GM21723 (cell line): Measurements from ENCODE around the gene MSRB3.

Source experiments
- ATAC-seq: cut with Tn5 transposase; IDR thresholded peaks from one replicate; pipeline ENCODE4 v1.9.1; 2021; ENCODE audit warnings: mild to moderate bottlenecking, moderate library complexity; ENCODE audit not compliant: unreplicated experiment

Gene MSRB3

GRCh38 chr12:65492998-65493912 lies 214.8 kb downstream of the MSRB3 start:
- ATAC-seq, result no peak

GRCh38 chr12:65493913-65494245 lies 215.4 kb downstream of the MSRB3 start:
- ATAC-seq, result no peak

- no peak for ATAC-seq
These were observed 216.1 kb downstream of the MSRB3 start for GRCh38 chr12:65494537-65494936.

- ATAC-seq, result no peak
These were observed 216.8 kb downstream of the MSRB3 start for GRCh38 chr12:65495233-65495632.

GRCh38 chr12:65496617-65497016 lies 218.1 kb downstream of the MSRB3 start:
- ATAC-seq, result no peak

GRCh38 chr12:65497660-65498059 lies 219.2 kb downstream of the MSRB3 start:
- ATAC-seq, result no peak

- no peak for ATAC-seq
These were observed 220.7 kb downstream of the MSRB3 start for GRCh38 chr12:65499167-65499566.

- no peak for ATAC-seq
These were observed 221.8 kb downstream of the MSRB3 start for GRCh38 chr12:65500091-65500900.

GRCh38 chr12:65501093-65501621 lies 222.7 kb downstream of the MSRB3 start:
- no peak for ATAC-seq

GRCh38 chr12:65501935-65502334 lies 223.5 kb downstream of the MSRB3 start:
- ATAC-seq, result no peak

GRCh38 chr12:65504417-65504816 lies 225.9 kb downstream of the MSRB3 start:
- ATAC-seq, result no peak

- no peak for ATAC-seq
These were observed 227.1 kb downstream of the MSRB3 start for GRCh38 chr12:65505386-65506121.

- ATAC-seq, result no peak
These were observed 230.0 kb downstream of the MSRB3 start for GRCh38 chr12:65508276-65509035.

- no peak for ATAC-seq
These were observed 231.5 kb downstream of the MSRB3 start for GRCh38 chr12:65510007-65510406.

- ATAC-seq, result no peak
These were observed 232.1 kb downstream of the MSRB3 start for GRCh38 chr12:65510584-65511050.

- ATAC-seq, result no peak
These were observed 232.8 kb downstream of the MSRB3 start for GRCh38 chr12:65511134-65511834.

GRCh38 chr12:65511912-65512311 lies 233.4 kb downstream of the MSRB3 start:
- no peak for ATAC-seq
